B cell (primary cell): Measurements from ENCODE around the gene GAP43. TPM values are rescaled to one million over a fixed set of nuclear protein-coding genes. Genes with fewer than 3 reads are reported as not detected.

Experiments used
- ATAC-seq: fragments of 200-7000 bp; cut with Tn5 transposase; one replicate; pipeline ENCODE4 v1.10.0; 2021; ENCODE audit warnings: low read depth, mild to moderate bottlenecking, moderate number of reproducible peaks, moderate library complexity
- CTCF ChIA-PET: fragments of 350-600 bp; sonication (Branson Sonifier 250); formaldehyde crosslinking; loops from one replicate; lab custom pipeline; 2021; ENCODE audit warnings: antibody characterized with exemption, inconsistent platforms; lab: Charles Lee
- POLR2A ChIA-PET: fragments of 350-600 bp; sonication (Branson Sonifier 250); formaldehyde crosslinking; loops from one replicate; lab custom pipeline; 2021; ENCODE audit warnings: antibody characterized with exemption; lab: Charles Lee
- DNase-seq: peaks from one replicate; pipeline ENCODE4 v3.0.0; 2013
- H2AFZ ChIP-seq: 2 replicates; pipeline ENCODE4 v1.6.1; 2012; ENCODE audit warnings: mild to moderate bottlenecking, low read depth, low read length; ENCODE audit not compliant: insufficient read depth, poor library complexity, severe bottlenecking
- H3K27ac ChIP-seq, 2 donors: 1 replicate in 1 of 2; 2 replicates in 1 of 2; pipeline ENCODE4 v1.5.1; 2012 to 2013; ENCODE audit warnings: low read length in 2 of 2, mild to moderate bottlenecking in 2 of 2, moderate library complexity in 1 of 2
- H3K27me3 ChIP-seq, 4 experiments: fragments of 200-600 bp in 1 of 4; sonication (generic) in 1 of 4; replicated peaks in 1 of 4; 1 replicate in 2 of 4; 2 replicates in 2 of 4; pipeline versions ENCODE4 v1.6.1 to v1.7.0; 2013 to 2016; ENCODE audit warnings: low read length in 3 of 4, mild to moderate bottlenecking in 2 of 4, mixed read lengths in 1 of 4, moderate library complexity in 1 of 4; ENCODE audit not compliant: insufficient read depth in 4 of 4, control insufficient read depth in 3 of 4; ENCODE audit errors: control extremely low read depth in 1 of 4
- H3K36me3 ChIP-seq, 2 experiments: replicated peaks in 1 of 2; 1 replicate in 1 of 2; 2 replicates in 1 of 2; pipeline versions ENCODE4 v1.6.1 to v1.7.1; 2013; ENCODE audit warnings: low read length in 1 of 2; ENCODE audit not compliant: insufficient read depth in 2 of 2, control insufficient read depth in 1 of 2; ENCODE audit errors: control extremely low read depth in 1 of 2, extremely low read depth in 1 of 2
- H3K4me1 ChIP-seq, 2 donors: fragments of 200-600 bp in 1 of 2; sonication (generic) in 1 of 2; 1 replicate in 1 of 2; 2 replicates in 1 of 2; pipeline versions ENCODE4 v1.5.1 to v1.6.1; 2013 to 2017; ENCODE audit warnings: low read length in 2 of 2; ENCODE audit not compliant: control insufficient read depth in 2 of 2, insufficient read depth in 2 of 2
- H3K4me2 ChIP-seq: replicated peaks from 2 replicates; pipeline ENCODE3; 2012; ENCODE audit warnings: mild to moderate bottlenecking, low read depth, low read length; ENCODE audit not compliant: poor library complexity, severe bottlenecking
- H3K4me3 ChIP-seq, 5 experiments: fragments of 200-600 bp in 1 of 5; sonication (generic) in 1 of 5; 1 replicate in 3 of 5; 2 replicates in 2 of 5; pipeline versions ENCODE4 v1.5.1 to v1.7.0; 2011 to 2016; ENCODE audit warnings: low read length in 4 of 5, mild to moderate bottlenecking in 4 of 5, low read depth in 2 of 5, control low read depth in 1 of 5, moderate library complexity in 1 of 5; ENCODE audit not compliant: insufficient read depth in 1 of 5; ENCODE audit errors: control extremely low read depth in 1 of 5, extremely low read depth in 1 of 5
- H3K79me2 ChIP-seq: fragments of 200-600 bp; sonication (generic); one replicate; pipeline ENCODE4 v1.6.0; 2016; ENCODE audit warnings: low read length; ENCODE audit not compliant: control insufficient read depth, insufficient read depth
- H3K9ac ChIP-seq: fragments of 200-600 bp; sonication (generic); 2 replicates; pipeline ENCODE4 v1.6.1; 2017; ENCODE audit warnings: mild to moderate bottlenecking, low read length, moderate library complexity
- H3K9me3 ChIP-seq, 3 donors: one replicate each; pipeline versions ENCODE4 v1.6.1 to v1.7.1; 2013; ENCODE audit warnings: low read length in 2 of 3; ENCODE audit not compliant: control insufficient read depth in 2 of 3, insufficient read depth in 1 of 3; ENCODE audit errors: control extremely low read depth in 1 of 3
- H4K20me1 ChIP-seq: 2 replicates; pipeline ENCODE4 v1.6.0; 2012; ENCODE audit warnings: mild to moderate bottlenecking, low read length; ENCODE audit not compliant: insufficient read depth, control insufficient read depth, poor library complexity, severe bottlenecking
- H3K27ac Mint-ChIP-seq: one replicate; pipeline ENCODE4 v1.8.0; 2021; ENCODE audit warnings: mixed read lengths
- H3K27me3 Mint-ChIP-seq: one replicate; pipeline ENCODE4 v1.8.0; 2021; ENCODE audit warnings: mixed read lengths
- H3K4me1 Mint-ChIP-seq: one replicate; pipeline ENCODE4 v1.8.0; 2021; ENCODE audit warnings: mixed read lengths
- H3K4me3 Mint-ChIP-seq: one replicate; pipeline ENCODE4 v1.8.0; 2021; ENCODE audit warnings: mixed read lengths
- H3K9me3 Mint-ChIP-seq: one replicate; pipeline ENCODE4 v1.8.0; 2022; ENCODE audit warnings: mixed read lengths; ENCODE audit not compliant: insufficient read depth
- CTCF ChIP-seq: fragments of 200-600 bp; IDR thresholded peaks from one replicate; pipeline ENCODE4 v1.8.0; 2022; ENCODE audit warnings: antibody characterized with exemption, mild to moderate bottlenecking
- EZH2 ChIP-seq: IDR thresholded peaks from 2 replicates; pipeline ENCODE4 v1.6.1; 2012; ENCODE audit warnings: borderline replicate concordance, low read depth, mild to moderate bottlenecking, moderate library complexity, low read length; ENCODE audit not compliant: insufficient read depth, poor library complexity, severe bottlenecking
- WGBS: methylation state at CpG from one replicate; pipeline ENCODE4 v1.1.5; 2013; ENCODE audit warnings: missing lambda C conversion rate; ENCODE audit not compliant: insufficient coverage; 5-methylcytosine and 5-hydroxymethylcytosine counted together
- intact Hi-C: fragments of 100-400 bp; cut with micrococcal nuclease; formaldehyde crosslinking; loops from one replicate; pipeline ENCODE4 v1.10.0; 2022
- polyA minus RNA-seq: library from RNA; depleted of rRNA, polyadenylated mRNA; stranded (reverse); fragments of >200 nt; gene quantifications from 2 replicates; pipeline ENCODE4 v1.2.3, GENCODE V29; 2012
- polyA plus RNA-seq: library from polyadenylated mRNA; depleted of rRNA; stranded (reverse); fragments of >200 nt; gene quantifications from 2 replicates; pipeline ENCODE4 v1.2.3, GENCODE V29; 2012
- total RNA-seq, 2 donors: library from RNA; stranded (reverse); fragments of 120-200 nt in 1 of 2; gene quantifications; 1 replicate in 1 of 2; 2 replicates in 1 of 2; pipeline versions ENCODE4 v1.2.3 to v1.2.4, GENCODE V29; 2013 to 2022

Gene GAP43
- total RNA-seq (not detected in 2 replicates), polyA plus RNA-seq (0.04 TPM in 1 of 2 replicates, not detected in the other), polyA minus RNA-seq (not detected in 2 replicates)
- 0.05 TPM for total RNA-seq (2013)

- Histone ChIP-seq H2AFZ (peak within 1 kb of the TSS; percentile 68), H3K4me1 (peaks cover 13 to 16% of the 10 kb centered on the region in 2 donors), H3K27me3 (peaks cover 2 to 24% (median 18%) of the 10 kb centered on the region in 4 experiments), H3K9me3 (no peaks in the 10 kb centered on the region), H4K20me1 (no peaks in the 10 kb centered on the region), H3K27ac (no peak within 1 kb of the TSS), H3K4me2 (peak within 1 kb of the TSS; percentile 56), H3K79me2 (no peaks in the 10 kb centered on the region), H3K9ac (no peak within 1 kb of the TSS), H3K36me3 (no peaks in the 10 kb centered on the region), H3K4me3 (peak within 1 kb of the TSS in 1 of 5 experiments; percentile 19)
- Mint-ChIP-seq H3K4me1 (peaks cover 12% of the 10 kb centered on the region), H3K27me3 (peaks cover 31% of the 10 kb centered on the region), H3K9me3 (no peaks in the 10 kb centered on the region), H3K27ac (no peak within 1 kb of the TSS), H3K4me3 (peak within 1 kb of the TSS; percentile 44)
- WGBS, result 8% methylated on average over 19 of the region's 20 CpGs
- DNase-seq (peak; percentile 16), ATAC-seq (no peak)
- POLR2A ChIA-PET, result interaction anchor here (0.6 kb wide), 1 partner anchor 1218 kb away, joined by 4 read pairs; no protein-coding TSS in a partner anchor
- intact Hi-C loops, result no loop called here
- CTCF ChIA-PET, result interaction anchor here (0.7 to 1.6 kb wide), 3 partner anchors 45 to 161 kb away, joined by 3 to 7 read pairs (median 3); no protein-coding TSS in a partner anchor
- TF ChIP-seq CTCF (no peak), EZH2 (no peak)
These were observed at the start of gene GAP43 for GRCh38 chr3:115623044-115623868. GAP43 (plus strand) TSS chr3:115623510; CDS start chr3:115623690, 180 bp downstream.

GRCh38 chr3:115576325-115576875 lies 46.9 kb upstream of the GAP43 start:
- Histone ChIP-seq H3K36me3 (no peaks in the 10 kb centered on the region), H3K4me3 (no peak overlapping the region), H3K4me1 (no peaks in the 10 kb centered on the region), H3K9me3 (no peaks in the 10 kb centered on the region), H3K4me2 (no peak overlapping the region), H2AFZ (no peak overlapping the region), H3K9ac (no peak overlapping the region), H4K20me1 (no peaks in the 10 kb centered on the region), H3K27me3 (no peaks in the 10 kb centered on the region), H3K27ac (no peak overlapping the region), H3K79me2 (no peaks in the 10 kb centered on the region)
- Mint-ChIP-seq H3K27me3 (peaks cover 26% of the 10 kb centered on the region), H3K4me3 (no peak overlapping the region), H3K9me3 (peaks cover 2% of the 10 kb centered on the region), H3K4me1 (no peaks in the 10 kb centered on the region), H3K27ac (no peak overlapping the region)
- CTCF ChIA-PET, result no interaction called here
- intact Hi-C loops, result no loop called here
- 77% methylated on average over 2 of the region's 4 CpGs for WGBS
- ATAC-seq (no peak), DNase-seq (no peak)
- POLR2A ChIA-PET, result no interaction called here
- no peak for TF ChIP-seq CTCF
